ENCODE results near the gene BRI3BP.
A peak's percentile ranks its signal among the peaks of the same experiment; 100 is the strongest.
"Not testable (repeated sequence)": the region's sequence is repeated elsewhere in the genome, so short reads cannot be mapped to it uniquely, and the experiment has no call there.

BRI3BP gene

DNA sequence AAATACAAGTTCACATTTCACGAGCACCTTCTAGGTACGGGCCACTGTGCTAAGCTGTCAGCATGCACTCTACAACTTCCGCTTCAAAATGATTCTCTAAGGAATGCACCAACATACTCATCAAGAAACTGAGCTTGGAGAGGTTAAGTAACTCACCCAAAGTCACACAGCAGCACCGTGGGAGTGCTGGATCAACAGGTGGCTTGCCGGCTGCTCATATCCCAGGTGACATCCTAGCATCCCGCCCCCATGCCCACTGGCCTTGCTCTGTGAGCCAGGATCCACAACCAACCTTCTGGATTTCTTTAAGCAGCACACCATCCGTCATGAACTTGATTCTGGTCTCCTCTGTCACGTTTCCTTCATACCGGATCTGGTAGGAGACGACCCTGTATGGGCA, 21.2 kb upstream of the BRI3BP start:
- DNase-seq = no peak

DNA sequence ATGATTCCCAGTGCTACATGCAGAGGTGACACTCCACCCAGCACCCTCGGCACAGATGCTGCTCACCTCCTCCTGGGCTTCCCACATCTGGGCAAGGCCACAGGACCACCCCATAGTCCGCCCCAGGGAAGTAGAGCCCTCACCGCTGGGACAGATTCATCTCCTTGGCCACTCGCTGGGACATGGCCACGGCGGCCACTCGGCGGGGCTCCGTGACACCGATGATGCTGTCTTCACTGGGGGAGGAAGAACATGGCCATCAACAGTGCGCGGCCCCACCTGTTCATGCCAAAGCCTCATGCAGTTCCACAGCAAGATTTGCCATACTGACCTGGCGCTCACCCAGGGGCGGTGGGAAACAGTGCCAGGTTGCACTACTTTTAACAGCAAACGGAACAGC, 18.2 kb upstream of the BRI3BP start:
- no peak for DNase-seq

DNA sequence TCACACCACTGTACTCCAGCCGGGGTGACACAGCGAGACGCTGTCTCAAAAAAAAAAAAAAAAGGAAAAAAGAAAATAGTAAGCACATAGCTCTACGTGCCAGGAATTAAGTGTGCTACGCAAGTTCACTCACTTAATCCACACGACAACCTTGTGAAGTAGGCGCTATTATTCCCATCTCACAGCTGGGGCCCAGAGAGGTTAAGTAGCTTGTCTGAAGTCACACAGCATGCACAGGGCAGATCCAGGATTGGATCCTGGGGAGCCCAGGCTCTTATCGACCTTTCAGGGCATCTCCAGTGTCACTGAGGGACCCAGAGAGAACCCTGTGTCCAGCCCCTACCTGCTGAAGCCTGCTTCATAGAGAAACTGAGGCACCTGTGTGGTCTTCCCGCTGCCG, 16.4 kb upstream of the BRI3BP start:
- no peak for DNase-seq

DNA sequence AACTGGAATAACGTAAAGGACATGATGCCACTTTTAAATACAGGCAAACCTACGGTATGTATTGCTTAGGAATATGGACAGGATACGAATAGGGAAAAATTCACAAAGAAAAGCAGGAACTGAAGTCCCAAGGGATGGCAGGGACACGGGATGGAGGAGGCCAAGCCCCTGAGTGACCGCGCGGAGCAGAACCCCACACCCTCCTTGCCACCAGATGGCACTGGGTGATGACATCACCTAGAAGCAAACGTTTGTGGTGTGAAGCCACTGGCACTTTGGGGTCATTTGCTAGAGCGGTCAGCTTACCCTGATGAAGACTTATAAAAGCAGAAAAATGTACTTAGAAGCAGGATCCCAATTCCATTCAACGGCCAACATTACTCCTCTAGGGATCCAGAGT, 13.9 kb upstream of the BRI3BP start:
- peak in 5 of 56 donors; percentile 6 to 26 (median 7) for DNase-seq

DNA sequence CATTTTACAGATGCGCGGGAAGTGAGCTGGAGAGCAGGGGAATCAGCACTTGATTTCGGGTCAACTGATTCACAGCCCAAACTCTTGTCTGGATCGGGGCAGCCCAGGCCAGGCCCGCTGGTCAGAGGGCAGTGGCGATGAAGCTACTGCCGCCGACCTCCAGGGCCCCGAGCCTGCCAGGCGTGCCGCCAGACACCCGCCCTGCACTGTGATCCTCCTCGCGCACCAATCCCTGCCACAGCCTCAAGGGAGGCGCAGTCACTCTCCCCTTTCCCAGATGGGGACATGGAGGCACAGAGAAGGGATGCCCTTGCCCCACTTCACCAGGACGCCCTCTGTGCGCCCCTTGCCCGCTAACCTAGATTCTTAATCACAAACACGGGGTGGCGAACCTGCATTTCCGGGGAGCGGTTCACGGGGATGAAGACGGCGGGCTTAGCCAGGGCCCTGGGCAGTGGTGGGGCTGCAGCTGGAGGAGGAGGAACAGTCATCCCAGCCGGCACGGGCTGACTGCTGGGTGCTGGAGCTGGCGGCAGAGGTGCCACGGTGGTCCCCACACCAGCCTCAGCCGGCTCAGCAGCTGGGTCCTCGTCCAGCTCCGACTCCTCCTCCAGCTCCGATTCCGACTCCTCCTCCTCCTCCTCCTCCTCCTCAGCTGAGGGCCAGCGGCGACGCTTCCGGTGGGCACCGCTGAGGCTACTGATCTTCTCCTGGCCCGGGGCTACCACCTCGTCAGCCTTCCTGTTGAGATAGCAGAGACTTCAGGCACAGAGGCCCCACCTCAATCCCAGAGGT, 13.2 kb upstream of the BRI3BP start:
- DNase-seq = no peak

DNA sequence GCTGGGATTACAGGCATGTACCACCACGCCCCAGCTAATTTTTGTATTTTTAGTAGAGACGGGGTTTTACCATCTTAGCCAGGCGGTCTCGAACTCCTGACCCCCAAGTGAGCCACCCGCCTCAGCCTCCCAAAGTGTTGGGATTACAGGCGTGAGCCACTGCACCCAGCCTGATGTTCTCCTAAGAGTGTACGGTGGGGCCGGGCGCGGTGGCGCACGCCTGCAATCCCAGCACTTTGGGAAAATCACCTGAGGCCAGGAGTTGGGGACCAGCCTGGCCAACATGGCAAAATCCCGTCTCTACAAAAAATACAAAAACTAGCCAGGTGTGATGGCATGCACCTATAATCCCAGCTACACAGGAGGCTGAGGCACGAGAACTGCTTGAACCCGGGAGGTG, 6.6 kb upstream of the BRI3BP start:
- DNase-seq = not testable (repeated sequence)

DNA sequence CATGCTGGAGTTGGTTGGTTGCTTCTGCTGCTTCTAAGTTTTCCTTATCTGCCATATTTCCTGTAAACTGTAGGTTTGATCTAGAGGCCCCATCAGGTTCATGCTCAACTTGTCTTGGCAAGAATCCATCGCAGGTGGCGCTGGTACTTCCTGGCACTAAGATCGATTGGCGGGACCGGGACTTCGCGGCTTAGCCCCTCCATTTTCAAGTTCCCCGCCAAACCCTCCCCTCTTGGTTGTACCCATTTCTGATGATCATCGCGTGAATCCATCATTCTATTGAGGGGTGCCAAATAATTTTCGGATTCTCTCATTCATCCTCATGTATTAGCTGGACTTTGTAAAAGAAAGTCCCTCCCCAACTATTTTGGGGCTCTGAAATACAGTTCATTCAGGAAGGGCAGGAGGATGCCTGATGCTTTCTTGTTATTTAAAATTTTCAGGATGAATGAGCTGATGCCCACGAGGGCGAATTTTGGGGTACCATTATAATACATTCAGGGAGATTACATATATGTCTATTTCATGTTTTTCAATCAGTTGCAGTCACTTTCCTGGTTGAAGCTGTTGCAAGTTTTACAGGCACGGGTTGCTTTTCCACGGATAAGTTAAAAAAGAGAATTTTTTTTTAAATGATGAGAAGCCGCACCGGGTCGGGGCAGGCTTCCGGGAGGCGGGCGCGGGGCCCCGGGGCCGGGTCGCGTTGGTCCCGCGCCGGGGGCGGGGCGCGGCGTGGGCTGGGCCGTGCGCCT, 395 bp upstream of the BRI3BP start:
- peak in 37 of 56 donors; percentile 2 to 79 (median 31) for DNase-seq

DNA sequence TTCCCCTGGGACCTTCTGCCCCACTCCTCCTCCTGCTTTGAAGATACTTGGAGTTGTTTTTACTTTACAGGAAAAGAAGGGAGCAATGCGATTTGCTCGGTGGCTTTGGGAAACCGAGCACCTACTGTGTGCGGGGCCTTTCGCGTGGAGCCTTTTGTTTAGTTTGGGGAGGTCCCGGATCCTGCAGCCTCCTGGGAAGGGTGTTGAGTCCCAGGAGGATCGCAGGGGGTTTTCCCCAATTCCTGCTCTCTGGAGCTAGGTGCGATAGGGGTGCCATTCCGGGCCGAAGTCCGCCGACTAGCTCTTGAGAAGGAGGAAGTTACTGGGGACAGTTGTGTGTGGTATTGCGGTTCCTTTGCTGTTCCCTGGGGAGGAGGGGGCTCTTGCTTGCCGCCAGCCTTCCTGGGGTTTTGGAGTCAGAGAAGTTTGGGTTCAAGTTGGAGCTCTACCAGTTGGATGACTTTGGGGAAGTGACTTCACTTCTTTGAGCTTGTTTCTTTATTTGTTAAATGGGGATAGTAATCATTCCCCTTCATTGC, 1.1 kb downstream of the BRI3BP start:
- peak in 7 of 56 donors; percentile 3 to 33 (median 7) for DNase-seq

DNA sequence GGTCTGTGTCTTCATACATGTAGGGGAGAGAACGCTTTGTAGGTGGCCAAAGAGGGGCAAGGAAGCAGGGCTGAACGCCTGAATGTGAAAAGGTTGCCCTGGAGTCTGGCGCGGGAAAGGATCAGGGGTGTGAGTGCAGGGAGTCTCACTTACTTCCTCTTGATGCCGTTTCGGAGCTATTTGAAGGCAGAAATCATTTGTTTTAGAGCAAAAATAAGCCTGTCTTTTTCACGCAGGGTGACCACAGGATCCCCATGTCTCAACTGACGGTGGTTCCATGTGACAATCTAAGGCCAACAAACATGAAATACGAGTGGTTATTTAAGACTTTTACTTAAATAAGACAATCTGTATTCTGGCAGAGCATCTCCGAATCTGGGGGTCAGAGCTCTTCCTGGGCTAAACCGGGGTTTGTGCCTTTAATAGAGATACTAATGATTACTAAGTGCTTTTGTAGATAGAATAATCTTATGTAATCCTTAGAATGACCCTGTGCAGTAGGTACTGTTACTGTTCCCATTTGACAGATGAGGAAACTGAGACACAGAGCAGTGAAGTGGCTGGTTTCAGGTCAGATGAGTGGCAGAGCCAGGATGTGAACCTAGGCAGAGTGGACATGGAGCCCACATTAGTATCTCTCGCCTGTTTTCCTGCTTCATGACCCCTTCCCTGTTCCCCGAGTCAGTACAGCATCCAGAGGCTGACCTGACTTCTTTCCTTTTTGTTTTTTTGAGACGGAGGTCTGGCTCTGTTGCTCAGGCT, 1.9 kb downstream of the BRI3BP start:
- DNase-seq = no peak

DNA sequence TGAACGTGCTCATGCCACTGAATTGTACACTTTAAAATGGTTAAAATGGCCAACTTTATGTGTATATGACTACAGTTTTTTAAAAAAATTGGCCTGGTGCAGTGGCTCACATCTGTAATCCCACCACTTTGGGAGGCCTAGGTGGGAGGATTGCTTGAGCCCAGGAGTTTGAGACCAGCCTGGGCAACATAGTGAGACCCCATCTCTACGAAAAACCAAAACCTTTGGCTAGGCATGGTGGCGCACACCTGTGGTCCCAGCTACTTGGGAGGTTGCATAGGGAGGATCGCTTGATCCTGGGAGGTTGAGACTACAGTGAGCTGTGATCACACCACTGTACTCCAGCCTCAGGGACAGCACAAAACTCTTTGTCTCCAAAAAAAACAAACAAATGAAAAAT, 5.3 kb downstream of the BRI3BP start:
- no peak for DNase-seq

DNA sequence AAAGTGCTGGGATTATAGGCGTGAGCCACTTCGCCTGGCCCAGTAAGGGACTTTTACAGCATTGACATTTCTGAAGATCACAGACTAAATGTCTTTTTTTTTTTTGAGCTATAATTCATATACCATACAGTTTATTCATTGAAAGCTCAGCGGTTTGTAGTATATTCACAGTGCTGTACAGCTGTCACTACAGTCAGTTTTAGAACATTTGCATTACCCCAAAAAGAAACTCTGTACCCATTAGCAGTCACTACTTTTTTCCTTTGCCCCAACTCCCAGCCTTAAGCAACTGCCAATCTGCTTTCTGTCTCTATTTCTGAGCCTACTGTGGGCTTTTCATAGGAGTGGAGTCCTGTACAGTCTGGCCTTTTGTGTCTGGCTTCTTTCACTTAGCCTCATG, 8.2 kb downstream of the BRI3BP start:
- no peak for DNase-seq

DNA sequence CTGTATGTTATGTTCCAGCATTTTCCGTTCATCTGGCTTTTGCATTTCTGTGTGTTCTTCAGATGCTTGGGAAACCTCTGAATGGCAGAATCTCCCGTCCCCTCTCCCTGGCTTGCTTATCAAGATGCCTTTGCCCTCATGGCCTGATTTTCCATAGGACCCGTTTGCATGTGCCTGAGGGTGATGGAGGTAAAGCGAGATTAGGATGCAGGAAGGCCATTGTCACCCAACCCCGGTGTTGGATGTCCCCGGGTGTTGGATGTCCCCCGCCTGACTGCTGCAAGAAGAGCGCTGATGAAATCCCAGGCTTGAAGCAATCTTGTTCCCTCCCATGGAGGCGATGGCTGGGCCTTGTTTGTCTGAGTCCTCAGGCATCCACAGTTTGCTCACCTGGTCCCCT, 9.6 kb downstream of the BRI3BP start:
- no peak for DNase-seq

DNA sequence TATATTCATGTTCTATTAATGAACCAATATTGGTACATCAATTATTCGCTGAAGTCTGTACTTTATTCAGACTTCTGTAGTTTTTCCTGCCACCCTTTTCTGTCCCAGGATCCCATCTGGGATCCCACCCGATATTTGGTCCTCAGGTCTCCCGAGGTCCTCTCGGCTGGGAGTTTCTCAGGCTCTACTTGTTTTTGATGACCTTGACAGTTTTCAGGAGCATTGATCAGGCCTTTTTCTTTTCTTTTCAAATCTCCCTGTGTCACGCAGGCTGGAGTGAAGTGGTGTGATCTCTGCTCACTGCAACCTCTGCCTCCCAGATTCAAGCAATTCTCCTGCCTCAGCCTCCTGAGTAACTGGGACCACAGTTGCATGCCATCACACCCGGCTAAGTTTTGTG, 11.2 kb downstream of the BRI3BP start:
- DNase-seq = no peak

DNA sequence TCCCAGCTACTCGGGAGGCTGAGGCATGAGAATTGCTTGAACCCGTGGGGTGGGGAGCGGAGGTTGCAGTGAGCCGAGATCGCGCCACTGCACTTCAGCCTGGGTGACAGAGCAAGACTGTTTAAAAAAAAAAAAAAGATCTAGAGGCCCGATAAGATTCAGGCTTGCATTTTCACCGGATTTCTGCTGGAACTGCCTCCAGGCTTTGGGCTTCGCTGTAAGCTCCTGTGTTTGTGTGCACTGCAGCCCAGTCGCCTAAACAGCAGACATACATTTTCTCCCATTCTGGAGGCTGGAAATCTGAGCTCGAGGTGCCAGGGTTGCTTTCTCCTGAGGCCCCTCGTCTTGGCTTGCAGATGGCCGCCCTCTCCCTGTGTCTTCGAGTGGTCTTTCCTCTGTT, 12.2 kb downstream of the BRI3BP start:
- DNase-seq = no peak

DNA sequence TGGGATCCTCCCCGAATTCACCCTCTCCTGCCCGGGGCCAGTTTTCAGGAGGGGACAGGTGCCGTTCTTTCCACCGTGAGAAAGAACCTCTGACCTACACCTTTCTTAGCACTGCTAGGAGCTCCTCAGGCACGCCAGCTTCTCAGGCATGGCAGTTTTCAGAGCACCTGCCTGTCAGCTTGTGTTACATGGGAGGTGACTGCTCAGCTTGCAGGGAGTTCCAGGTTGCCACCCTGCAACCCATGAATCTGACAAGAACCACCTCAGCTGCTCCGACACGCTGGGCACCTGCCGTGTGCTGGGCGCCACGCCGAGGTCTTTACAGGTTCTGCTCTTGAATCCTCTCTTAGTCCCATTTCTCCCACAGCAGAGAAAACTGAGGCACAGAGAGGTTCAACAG, 12.9 kb downstream of the BRI3BP start:
- no peak for DNase-seq

DNA sequence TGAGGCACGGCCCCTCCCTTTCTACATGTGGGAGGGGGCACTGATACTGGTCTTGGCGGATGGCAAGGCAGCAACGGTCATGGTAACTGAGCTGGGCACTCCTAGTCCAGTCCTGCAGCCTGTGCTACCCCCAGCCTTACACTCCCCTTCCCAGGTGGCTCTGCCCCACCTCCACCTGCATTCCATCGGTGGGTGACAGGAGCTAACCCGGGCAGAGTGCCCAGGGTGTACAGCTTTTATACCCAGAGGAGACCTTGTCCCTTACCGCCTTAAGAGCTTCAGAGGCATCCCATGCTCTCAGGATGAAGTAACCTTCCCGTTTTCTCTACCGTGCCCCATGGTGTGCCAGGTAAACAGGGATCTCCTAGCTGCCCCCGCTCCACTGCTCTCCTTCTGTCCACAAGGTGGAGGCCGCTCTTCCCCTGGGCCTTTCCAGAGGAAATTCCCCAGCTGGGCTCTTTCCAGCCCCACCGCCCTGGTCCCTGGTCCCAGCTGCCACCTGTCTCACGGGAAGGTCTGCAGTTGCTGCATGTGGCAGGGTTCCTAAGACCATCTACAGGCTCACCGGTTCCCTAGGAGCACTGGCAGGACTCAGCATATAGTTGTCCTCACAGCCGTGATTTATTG, 20.5 kb downstream of the BRI3BP start:
- no peak for DNase-seq

DNA sequence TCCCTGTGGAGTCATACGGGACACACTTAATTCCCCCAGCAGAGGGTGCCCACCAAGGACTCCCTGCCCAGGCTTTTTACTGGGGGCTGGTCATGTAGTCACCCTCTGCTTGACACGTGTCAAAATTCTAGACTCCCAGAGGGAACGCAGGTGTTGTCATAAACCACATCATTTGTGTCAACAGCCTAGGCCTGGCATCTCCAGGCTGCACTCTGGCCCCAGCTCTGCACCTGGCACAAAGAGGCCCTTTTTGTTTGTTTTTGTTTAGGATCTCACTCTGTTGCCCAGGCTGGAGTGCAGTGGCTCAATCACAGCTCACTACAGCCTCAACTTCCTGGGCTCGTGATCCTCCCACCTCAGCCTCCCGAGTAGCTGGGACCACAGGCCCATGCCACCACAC, 21.1 kb downstream of the BRI3BP start:
- DNase-seq = no peak

DNA sequence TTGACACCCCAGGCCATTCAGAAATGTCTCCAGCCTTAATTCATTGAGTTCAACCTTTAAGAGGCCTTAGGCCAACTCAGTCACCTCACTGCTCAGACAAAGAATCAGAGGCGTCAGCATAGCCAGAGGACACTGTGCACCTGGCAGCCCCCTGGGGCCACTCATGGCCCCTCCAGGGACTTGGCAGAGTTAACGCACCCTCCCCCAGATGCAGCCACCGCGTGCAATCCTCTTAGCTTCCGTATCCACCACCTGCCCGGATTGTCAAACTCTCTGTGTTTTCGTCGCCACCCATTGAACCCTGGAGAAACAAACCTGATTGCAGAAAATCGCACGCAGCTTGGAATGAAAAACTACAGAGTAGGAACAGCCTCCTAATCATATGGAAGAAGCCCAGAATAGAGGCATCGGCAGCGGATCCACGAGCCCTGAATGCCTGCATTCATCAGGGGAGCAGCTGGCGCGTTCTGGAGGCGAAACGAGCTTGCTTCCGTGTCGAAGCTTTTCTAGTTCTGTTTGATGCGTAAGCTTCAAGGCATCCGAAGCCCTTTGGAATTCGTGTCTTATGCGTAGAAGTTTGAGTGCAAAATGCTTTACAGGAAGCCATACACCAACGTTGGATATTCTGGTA, 22.4 kb downstream of the BRI3BP start:
- peak in 38 of 56 donors; percentile 2 to 70 (median 22) for DNase-seq

DNA sequence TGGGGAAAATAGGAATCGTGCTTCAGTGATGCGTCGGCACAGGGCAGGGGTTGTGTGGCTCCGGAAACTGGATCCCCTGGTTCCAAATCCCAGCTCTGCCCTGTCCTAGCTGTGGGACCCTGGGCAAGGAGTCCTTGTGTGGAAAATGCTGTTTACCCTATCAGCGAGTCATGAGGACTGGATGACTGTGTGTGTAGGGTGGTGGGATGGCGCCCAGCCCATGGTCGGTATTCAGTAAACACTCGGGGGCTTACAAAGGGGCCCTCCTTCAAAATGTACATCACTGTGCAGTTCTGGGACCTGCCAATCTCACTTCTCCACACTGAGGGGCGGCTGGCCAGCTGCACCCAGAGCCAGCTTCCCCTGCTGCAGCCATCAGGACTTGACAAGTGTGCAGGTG, 24.4 kb downstream of the BRI3BP start:
- DNase-seq = no peak

DNA sequence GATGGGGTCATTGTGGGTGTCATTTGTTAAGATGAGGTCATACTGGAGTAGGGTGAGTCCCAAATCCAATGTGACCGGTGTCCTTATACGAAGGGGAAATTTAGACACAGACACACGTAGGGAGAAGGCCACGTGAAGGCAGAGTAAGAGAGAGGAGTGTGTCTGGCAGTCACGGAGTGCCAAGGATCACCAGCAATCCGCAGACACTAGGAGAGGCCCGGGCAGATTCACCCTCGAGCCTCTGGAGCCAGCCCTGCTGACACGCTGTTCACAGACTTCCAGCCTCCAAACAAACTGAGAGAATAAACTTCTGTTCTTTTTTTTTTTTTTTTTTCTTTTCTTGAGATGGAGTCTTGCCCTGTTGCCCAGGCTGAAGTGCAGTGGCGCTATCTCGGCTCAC, 24.9 kb downstream of the BRI3BP start:
- DNase-seq = no peak

DNA sequence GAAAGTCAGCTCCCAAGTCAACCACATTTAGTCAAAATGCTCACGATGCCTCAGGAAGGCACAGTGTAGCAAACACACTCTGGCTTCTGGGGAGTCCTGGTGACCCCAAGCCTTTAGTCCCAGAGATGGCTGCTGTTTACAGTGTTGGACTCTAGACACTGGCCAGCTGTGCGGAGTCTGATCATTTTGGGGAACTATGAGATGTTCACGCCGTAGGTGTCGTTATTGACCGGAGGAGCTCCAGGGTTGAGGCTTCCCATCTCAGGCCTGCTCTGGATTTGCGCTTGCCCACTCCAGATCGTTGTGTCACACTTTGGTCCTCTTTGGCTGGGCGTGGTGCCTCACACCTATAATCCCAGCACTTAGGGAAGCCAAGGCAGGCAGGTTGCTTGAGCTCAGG, 27.7 kb downstream of the BRI3BP start:
- no peak for DNase-seq

Measured in nucleus accumbens (tissue), 56 donors.